ENCODE data around the gene TANGO6. TPM values are rescaled to one million over a fixed set of nuclear protein-coding genes. Genes with fewer than 3 reads are reported as not detected.

The TANGO6 gene
- polyA plus RNA-seq, 12 donors, result 4.6 to 23.6 (median 5.7) TPM; not detected in 1

DNA sequence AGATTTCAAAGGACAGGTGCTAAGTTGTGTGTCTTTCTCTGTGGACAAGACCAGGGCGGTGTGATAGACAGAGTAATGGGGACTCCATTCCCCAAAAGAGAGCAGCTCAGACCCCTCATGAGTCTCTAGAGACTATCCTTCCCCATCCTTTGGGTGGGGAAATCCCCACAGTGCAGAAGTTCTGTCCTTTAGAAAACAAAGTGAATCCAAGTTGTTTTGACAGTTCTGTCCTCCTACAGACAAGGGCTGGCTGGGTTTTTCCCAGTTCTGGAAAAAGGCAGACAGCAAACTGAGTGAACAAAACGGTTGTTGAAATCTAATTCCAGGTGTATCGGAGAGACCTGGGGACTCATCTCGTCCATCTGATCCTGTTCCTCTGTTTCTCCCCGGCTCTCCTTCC, 251.2 kb downstream of the TANGO6 start:
- no peak for DNase-seq

DNA sequence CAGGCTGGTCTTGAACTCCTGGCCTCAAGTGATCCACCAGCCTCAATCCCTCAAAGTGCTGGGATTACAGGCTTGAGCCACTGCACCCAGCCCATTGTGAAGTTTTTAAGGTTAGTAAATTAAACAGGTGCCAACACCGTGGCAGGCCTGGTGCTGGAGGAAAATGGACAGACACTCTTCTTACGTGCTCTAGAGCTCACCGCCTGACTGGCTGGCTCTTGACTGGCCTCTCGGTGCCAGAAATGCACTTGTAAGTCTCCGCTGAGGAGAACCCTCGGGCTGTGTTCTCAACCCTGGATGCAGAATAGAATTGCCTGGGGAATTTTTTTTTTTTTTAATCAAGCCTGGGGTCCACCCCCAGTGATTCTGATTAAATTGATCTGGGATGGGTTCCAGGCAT, 251.9 kb downstream of the TANGO6 start:
- DNase-seq, result no peak

DNA sequence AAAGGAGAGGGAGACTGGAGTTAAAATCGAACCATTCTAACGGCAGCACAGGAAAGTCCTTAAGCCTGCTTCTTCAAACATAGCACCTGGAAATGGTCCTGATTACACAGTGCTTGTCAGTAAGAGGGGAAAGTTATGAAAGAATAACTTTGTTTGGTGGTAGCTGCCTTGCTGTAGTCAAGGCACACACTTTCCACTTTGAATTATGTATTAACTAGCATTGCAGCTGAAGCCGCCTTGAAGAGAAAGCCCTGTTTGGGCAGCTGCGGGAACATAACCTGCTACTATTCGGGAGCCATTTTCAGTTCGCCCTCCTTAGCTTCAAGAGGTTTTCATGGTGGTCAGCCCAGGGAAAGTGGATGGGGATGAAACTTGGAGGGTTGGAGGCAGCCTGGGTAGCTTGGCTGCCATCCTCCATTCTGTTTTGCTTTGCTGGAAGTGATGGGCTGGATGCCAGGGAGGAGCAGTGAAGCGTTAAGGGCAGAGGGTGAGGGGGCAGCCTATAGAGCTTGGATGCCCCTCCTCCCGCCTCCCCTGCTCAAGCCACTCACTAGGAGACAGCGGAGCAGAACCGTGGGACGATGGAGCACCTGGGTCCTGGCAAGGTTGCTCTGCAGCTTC, 256.9 kb downstream of the TANGO6 start:
- DNase-seq, result no peak

DNA sequence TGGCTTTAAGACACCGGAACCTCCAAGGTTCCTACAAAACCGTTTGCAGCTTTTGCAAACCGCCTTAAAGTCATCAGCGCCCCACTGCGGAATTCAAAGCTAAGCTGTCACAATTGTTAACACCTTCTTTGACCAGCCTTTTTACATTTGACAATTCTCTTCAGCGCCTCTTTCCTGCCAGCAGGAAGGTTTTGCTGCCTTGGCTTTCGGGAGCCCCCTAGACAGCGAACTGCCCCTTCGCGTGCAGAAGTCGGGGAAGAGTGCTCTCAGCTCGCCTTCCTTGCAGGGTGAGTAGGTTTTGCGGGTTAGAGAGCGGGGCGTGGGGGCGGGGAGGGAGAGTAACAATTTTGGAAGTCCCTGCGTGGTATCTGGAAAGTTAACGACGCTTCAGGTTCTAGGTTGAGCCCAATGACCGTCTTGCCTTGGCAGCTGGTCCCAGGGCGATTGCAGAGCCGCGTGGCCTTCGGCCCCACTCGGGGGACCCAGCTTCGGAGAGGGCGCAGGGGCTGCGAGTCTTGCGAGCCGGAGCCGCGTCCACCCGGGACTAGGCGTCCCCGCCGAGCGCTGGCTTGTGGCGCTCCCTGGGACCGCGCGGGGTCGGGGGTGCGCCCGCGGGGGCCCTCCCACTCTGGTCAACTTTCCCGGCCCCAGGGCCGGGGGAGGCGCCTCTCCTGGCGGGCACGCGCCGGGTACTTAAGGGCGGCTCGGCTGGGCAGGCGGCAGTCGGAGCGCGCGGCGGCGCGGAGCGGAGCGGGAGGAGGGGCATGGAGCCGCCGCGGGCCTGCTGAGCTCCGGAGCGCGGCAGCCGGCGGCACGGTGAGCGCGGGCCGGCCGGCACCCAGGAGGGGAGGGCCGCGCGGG, 262.4 kb downstream of the TANGO6 start, which contains the start of gene HAS3:
HAS3 (plus strand) TSS at position 153 of the 861 bp plus-strand sequence. CDS start 3,743 bp downstream, outside the sequence.
- no peak for DNase-seq

DNA sequence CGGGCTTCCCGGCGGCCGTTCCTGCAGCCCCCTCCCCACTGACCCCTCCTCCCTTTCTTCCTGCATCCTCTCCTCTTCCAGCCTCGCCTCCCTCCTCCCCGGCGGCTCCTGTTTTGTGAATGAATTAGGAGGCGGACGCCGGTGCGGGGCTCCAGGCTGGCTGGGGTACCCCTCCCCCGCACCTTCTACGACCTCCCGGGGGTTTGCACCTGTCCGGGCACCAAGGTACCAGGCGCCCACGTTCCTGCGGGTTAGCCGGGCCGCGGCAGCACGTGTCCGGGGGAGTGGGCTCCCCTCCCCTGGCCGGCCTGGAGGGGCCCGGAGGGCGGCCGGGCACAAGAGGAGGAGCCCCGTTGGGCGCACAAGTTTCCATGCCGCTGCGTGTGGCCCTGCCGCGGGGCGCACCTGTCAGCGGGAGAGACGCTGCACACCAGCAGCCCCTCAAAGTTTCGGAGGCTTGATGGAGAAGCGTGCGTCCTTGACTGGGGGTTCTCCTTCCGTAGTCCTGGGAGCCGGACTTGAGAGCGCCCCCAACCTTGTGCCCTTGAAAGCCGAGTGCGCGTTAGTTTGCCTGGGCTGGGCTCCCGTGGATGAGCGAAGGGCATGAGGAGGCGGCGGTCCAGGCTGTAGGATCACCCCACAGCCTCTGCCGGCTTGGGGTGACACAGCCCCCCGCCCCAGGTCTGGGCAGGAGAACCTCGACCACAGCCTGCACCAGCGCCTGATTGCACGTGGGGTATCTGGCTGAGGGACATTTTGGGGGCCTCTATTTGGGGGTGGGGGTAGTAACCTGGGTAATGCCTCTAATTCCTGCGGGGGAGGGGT, 263.4 kb downstream of the TANGO6 start:
- DNase-seq, result no peak

DNA sequence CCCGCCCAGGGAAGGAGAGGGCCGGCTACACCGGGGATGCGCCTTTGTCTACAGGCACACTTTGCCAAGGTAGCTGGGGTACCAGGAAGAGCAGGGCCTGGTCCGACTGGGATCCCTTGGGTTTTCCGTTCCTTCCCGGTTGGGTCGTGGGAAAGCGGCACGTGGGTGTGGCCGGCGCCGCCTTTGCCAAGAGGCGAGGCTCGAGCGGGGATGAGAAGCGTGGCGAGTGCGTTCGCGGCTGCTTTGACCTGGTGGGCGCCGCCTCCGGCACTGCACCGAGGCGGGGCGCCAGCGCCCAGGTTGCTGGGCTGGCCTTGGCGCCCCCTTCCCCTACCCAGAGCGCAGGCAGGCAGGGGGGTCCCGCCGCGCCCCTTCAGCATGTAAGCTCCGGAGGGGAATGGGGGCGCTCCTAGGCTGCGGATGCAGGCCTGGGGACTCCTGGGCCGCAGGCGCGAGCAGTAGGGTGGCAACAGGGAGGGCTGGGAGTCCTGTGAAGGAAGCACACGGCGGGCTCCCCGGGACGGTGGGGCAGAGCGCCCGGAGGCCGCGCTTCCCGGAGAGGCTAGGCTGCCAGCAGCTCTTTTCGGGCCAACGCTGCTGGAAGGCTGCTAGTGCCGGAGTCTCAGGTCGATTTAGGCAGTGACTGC, 264.1 kb downstream of the TANGO6 start:
- no peak for DNase-seq

DNA sequence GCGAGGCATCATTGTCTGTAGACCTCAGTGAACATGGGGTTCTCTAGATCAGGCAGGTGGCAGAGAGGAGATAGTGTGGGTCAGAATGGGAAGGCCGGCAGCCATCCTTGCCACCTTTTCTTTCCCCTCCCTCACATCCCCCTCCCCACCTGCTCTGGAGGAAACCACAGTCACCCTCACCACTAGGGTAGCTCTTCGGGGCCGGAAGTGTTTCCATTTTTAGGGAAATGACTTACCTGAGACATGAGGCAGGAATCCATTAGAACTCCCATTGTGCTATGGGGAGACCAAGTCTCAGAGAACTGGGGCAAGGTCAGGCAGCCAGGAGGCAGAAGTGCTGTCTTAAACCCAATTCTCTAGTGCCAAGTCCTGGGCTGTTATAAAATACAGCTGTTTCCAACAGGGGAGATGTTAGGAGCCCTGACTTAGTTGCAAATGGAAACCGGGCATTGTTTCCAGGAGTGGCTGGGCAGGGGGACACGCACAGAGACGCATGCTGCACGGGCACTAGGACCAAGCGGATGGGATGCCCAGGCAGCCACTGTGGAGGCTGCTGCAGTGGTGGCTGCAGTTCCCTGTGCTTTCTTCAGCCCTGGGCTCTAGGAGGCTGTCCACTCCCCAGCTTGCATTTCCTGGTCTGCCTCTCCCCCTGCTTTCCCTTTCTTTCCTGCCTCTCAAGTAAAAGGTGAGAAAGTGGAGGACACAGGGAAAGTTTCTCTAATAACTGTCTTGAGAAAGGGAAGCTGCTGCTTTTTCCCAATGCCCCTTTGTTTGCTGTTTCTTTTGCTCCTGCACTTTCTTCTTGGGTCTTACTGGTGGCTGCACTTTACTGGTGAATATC, 265.0 kb downstream of the TANGO6 start:
- DNase-seq, result no peak

DNA sequence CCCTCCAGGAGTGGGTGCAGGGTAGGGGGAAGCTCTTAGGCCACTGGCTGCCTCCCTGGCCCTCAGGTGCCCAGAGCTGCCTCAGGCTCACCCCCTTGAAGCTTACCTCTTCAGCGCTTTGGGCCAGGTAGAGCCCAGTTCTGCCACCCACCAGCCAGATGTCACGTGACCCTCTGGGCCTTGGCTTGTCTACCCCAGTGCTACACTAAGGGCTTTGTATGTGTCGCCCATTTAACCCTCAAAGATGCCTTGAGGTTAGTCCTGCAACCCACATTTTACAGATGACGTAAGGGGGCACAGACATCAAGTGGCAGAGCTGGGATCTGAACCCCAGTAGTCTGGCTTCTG, 265.5 kb downstream of the TANGO6 start:
- DNase-seq, result no peak

DNA sequence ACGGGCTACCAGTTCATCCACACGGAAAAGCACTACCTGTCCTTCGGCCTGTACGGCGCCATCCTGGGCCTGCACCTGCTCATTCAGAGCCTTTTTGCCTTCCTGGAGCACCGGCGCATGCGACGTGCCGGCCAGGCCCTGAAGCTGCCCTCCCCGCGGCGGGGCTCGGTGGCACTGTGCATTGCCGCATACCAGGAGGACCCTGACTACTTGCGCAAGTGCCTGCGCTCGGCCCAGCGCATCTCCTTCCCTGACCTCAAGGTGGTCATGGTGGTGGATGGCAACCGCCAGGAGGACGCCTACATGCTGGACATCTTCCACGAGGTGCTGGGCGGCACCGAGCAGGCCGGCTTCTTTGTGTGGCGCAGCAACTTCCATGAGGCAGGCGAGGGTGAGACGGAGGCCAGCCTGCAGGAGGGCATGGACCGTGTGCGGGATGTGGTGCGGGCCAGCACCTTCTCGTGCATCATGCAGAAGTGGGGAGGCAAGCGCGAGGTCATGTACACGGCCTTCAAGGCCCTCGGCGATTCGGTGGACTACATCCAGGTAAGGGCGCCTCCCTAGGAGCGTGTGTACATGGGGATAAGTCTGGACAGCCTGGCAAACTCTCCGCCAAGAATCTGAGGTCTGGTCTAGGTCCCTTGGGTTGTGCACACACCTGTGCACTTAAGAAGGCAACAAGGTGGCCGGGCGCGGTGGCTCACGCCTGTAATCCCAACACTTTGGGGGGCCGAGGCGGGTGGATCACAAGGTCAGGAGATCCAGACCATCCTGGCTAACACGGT, 266.3 kb downstream of the TANGO6 start:
- no peak for DNase-seq

DNA sequence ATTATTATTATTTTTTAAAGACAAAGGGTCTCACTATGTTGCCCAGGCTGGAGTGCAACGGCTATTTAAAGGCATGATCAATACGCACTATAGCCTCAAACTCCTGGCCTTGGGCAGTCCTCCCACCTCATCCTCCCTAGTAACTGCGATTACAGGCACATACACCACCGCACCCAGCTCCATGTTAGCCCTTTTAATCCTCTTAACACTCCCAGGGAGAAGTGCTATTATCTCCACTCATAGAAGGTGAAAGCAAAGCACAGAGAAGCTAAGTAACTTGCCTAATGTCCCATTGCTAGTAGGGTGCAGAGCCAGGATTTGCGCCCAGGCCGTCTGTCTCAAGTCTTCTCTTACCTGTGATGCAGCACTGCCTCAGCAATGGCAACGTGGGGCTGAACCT, 267.1 kb downstream of the TANGO6 start:
- DNase-seq, result no peak

DNA sequence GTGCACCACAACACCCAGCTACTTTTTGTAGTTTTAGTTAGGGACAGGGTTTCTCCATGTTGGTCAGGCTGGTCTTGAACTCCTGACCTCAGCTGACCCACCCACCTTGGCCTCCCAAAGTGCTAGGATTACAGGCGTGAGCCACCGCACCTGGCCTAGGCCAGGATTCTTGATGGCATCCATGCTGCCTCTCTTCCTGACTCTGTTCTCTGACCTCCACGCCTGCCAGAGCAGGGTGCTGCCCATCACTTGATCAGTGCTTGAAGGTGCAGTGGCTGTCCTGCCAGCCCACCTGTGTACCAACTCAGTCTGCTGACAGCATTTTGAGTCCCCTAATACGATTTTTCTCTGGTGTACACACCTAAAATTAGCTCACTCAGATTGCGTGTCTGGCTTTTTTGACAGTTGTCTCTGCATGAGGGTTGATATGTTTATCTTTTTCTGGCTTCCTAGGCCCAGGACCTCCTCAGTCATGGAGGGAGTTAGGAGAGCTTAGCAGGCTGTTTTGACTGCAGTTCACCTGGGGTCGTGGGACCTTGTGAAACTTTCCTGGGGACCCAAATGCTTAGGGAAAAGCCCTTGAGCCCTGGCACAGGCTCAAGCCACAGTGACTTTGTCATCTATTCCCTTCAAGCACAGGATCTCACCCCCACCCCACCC, 268.0 kb downstream of the TANGO6 start:
- no peak for DNase-seq

DNA sequence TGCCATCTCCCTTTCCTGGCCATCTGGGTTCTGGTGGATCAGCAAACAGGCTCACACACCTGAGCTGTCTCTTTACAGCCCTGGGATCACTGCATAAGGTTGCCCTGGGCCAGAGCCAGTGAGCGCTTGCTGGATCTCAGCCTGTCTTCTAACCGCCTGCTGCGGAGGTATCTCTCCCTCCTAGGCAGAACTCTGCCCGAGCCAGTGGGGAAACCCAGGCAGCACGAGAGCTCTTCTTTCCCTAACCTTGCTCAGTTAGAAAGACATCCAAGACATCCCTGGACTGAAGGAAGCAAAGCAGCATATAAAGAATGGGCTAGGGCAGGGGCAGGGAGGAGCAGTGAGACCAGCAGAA, 268.5 kb downstream of the TANGO6 start:
- DNase-seq, result no peak

DNA sequence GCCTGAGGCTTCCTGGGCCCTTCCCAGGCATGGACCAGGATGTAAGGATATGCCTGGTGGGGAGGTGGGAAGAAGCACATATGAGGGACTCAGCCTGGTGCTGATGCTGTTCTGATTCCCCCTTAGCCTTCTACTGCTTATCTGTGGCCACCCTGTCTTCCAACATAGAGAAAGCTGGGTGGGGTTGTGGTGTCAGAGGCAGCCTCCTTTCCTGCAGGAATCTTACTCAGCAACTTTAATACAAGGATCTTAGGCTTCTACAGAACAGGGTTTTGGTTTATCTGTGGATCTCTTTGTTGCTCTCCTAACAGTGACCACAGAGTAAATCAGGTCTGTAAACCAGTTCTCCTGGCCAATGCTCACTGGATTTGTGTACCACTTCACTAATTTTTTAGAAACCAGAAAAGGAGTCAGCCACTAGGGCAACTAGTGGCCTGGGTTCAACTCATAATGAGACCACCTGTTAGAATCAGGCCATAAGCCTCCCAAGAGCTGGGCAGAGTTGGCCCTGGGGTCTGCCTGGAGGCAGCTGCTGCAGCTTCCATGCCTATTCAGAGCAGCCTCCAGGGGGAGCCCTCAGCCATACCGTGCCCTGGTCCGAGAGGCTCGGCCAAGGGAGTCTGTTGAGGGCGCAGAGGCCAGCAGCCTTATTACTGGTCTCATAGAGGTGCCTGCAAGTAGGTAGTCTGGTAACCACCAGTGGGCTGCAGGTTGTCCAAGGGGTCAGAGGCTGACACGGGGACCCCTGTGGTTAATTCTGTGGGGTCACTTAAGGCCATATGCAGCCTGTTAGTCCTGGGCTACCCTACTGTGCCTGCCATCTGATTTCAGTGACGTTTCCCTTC, 269.2 kb downstream of the TANGO6 start:
- no peak for DNase-seq

DNA sequence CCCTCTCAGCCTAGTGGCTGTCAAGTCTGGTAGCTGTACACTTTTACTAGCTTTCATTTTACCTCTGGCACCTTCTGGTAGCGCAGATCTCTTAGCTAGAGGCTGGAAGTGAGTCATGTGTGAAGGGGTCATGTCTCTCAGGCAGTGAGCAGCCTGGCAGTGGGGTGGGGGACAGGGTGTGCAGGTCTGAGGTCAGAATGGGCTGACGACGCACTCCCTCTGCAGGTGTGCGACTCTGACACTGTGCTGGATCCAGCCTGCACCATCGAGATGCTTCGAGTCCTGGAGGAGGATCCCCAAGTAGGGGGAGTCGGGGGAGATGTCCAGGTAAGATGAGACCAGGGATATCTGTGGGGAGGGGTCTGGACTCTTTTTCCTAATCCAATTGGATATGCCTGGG, 269.9 kb downstream of the TANGO6 start:
- no peak for DNase-seq

DNA sequence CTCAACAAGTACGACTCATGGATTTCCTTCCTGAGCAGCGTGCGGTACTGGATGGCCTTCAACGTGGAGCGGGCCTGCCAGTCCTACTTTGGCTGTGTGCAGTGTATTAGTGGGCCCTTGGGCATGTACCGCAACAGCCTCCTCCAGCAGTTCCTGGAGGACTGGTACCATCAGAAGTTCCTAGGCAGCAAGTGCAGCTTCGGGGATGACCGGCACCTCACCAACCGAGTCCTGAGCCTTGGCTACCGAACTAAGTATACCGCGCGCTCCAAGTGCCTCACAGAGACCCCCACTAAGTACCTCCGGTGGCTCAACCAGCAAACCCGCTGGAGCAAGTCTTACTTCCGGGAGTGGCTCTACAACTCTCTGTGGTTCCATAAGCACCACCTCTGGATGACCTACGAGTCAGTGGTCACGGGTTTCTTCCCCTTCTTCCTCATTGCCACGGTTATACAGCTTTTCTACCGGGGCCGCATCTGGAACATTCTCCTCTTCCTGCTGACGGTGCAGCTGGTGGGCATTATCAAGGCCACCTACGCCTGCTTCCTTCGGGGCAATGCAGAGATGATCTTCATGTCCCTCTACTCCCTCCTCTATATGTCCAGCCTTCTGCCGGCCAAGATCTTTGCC, 271.1 kb downstream of the TANGO6 start:
- DNase-seq, result no peak

DNA sequence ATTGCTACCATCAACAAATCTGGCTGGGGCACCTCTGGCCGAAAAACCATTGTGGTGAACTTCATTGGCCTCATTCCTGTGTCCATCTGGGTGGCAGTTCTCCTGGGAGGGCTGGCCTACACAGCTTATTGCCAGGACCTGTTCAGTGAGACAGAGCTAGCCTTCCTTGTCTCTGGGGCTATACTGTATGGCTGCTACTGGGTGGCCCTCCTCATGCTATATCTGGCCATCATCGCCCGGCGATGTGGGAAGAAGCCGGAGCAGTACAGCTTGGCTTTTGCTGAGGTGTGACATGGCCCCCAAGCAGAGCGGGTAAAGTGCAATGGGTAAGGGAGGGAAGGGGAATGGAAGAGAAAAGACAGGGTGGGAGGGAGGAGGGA, 271.6 kb downstream of the TANGO6 start:
- DNase-seq, result no peak

DNA sequence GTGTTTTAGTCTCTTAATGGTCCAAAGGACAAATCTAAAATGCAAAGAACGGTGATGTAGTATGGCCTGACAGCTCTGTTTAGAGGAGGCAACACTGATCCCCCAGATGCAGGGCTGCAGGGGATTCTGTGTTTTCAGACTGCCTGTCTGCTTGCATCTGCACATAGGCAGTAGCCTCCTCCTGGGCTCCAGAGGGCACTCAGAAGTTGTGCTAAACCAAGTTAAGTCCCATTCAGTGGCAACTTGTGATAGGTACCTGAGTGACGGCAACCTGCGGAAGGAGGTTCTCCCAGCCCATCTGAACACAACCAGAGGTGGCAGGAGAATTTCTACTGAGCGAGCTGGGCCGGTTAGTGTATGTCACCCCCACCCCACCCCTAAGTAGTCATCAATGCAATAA, 272.0 kb downstream of the TANGO6 start:
- no peak for DNase-seq

DNA sequence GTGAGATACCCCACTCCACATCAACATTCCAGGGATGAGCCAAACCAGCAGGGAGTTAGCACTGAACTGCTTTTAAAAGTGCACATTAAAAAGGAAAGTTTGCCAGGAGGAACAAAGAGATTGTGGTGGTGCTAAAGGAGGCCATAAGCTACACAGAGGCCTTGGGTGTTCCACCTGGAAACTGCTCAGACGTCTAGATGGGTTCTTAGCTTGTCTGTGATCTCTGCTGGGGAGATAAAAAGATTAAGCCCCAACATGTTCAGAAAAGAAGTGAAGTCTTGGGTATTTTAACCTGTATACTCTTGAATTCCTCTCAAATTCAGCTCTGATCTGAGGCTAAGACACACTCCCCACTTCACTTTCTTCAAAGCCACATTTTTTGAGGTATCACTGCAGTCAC, 272.5 kb downstream of the TANGO6 start:
- DNase-seq, result no peak
